HG03103 (cell line): ENCODE measurements around the gene UGT1A7.

Experiments used
- ATAC-seq: cut with Tn5 transposase; IDR thresholded peaks from one replicate; pipeline ENCODE4 v1.9.1; 2021; ENCODE audit warnings: low read depth; ENCODE audit not compliant: unreplicated experiment

UGT1A7 gene

GRCh38 chr2:233814056-233814835, 132.5 kb downstream of the UGT1A7 start:
- ATAC-seq: no peak

GRCh38 chr2:233815861-233816260, 134.2 kb downstream of the UGT1A7 start:
- ATAC-seq: no peak

GRCh38 chr2:233816334-233816733, 134.6 kb downstream of the UGT1A7 start:
- ATAC-seq: no peak

GRCh38 chr2:233816771-233817170, 135.1 kb downstream of the UGT1A7 start:
- no peak for ATAC-seq

- no peak for ATAC-seq
Measured at GRCh38 chr2:233817361-233817911, 135.7 kb downstream of the UGT1A7 start.

- ATAC-seq: no peak
Measured at GRCh38 chr2:233817995-233818638, 136.4 kb downstream of the UGT1A7 start.

GRCh38 chr2:233818639-233819621, 137.2 kb downstream of the UGT1A7 start:
- ATAC-seq: no peak

GRCh38 chr2:233819884-233820773, 138.4 kb downstream of the UGT1A7 start:
- ATAC-seq: no peak

GRCh38 chr2:233820774-233821105, 139.0 kb downstream of the UGT1A7 start:
- ATAC-seq: no peak

GRCh38 chr2:233821196-233821595, 139.5 kb downstream of the UGT1A7 start:
- no peak for ATAC-seq

- ATAC-seq: no peak
Measured at GRCh38 chr2:233821709-233822100, 140.0 kb downstream of the UGT1A7 start.

- ATAC-seq: no peak
Measured at GRCh38 chr2:233822101-233822771, 140.5 kb downstream of the UGT1A7 start.
